Naive B cell (primary cell): ENCODE measurements around the gene NCMAP. TPM values are rescaled to one million over a fixed set of nuclear protein-coding genes. Genes with fewer than 3 reads are reported as not detected.

ENCODE experiments used
- ATAC-seq, 2 donors: fragments of 150-1000 bp; cut with Tn5 transposase; 2 replicates each; pipeline ENCODE4 v1.10.0; 2021; ENCODE audit warnings: low read depth in 2 of 2, mild to moderate bottlenecking in 2 of 2, moderate library complexity in 2 of 2
- DNase-seq: peaks from one replicate; pipeline ENCODE4 v3.0.0; 2022
- H3K27ac Mint-ChIP-seq, 6 donors: one replicate each; pipeline ENCODE4 v1.8.0; 2020 to 2022; ENCODE audit warnings: mild to moderate bottlenecking in 6 of 6, mixed read lengths in 6 of 6, moderate library complexity in 5 of 6, inconsistent platforms in 2 of 6
- H3K27me3 Mint-ChIP-seq, 3 donors: one replicate each; pipeline ENCODE4 v1.8.0; 2021 to 2022; ENCODE audit warnings: mixed read lengths in 3 of 3, mild to moderate bottlenecking in 1 of 3
- H3K36me3 Mint-ChIP-seq, 2 donors: one replicate each; pipeline ENCODE4 v1.8.0; 2020 to 2022; ENCODE audit warnings: mixed read lengths in 2 of 2, inconsistent platforms in 1 of 2, mild to moderate bottlenecking in 1 of 2
- H3K4me1 Mint-ChIP-seq, 3 donors: one replicate each; pipeline ENCODE4 v1.8.0; 2020 to 2022; ENCODE audit warnings: mixed read lengths in 3 of 3, inconsistent platforms in 1 of 3, mild to moderate bottlenecking in 1 of 3, moderate library complexity in 1 of 3
- H3K4me3 Mint-ChIP-seq, 8 donors: one replicate each; pipeline ENCODE4 v1.8.0; 2020 to 2022; ENCODE audit warnings: mild to moderate bottlenecking in 8 of 8, mixed read lengths in 8 of 8, moderate library complexity in 8 of 8, inconsistent platforms in 2 of 8
- H3K9me3 Mint-ChIP-seq, 7 donors: one replicate each; pipeline ENCODE4 v1.8.0; 2020 to 2022; ENCODE audit warnings: mixed read lengths in 7 of 7, mild to moderate bottlenecking in 5 of 7, inconsistent platforms in 2 of 7, moderate library complexity in 1 of 7
- polyA plus RNA-seq, 6 donors: library from polyadenylated mRNA; unstranded; fragments of 300-500 nt; fragmentation: Illumina TruSeq; gene quantifications; one replicate each; pipeline ENCODE4 v1.2.3, GENCODE V29; 2021; ENCODE audit warnings: low read depth in 6 of 6

Gene NCMAP
- polyA plus RNA-seq, 6 donors from 2014 or later = not detected

DNA sequence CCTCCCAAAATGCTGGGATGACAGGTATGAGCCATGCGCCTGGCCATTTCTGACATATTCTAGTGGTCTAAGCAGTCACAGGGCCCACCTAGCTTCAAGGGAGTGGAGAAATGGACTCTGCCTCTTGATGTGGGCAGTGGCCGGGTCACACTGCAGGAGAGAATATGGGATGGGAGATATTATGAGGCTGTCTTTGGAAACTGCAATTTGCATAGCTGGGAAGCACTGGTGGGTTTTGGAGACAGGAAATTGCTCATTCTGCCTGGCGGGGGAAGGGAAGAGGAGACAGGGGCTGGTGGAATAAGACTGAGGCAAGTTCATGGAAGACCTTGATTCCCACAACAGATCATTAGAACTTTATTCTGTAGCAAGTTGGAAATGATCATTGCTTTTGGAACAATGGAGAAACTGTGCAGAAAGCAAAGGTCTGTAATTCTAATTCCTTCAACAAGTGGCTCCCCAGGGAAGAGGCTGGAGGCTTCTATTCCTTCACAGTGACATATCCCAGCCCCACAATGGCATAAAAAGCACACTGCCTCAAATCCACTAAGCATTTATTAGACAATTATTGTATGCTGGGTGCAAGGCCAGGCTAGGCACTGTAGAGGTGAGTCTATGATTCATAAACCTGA lies 10.5 kb downstream of the NCMAP start:
- H3K27ac Mint-ChIP-seq = peak overlapping the region in 1 of 6 donors; percentile 88
- DNase-seq (no peak), ATAC-seq (no peak)
- H3K9me3 Mint-ChIP-seq = no peaks in the 10 kb centered on the region
- H3K36me3 Mint-ChIP-seq = no peaks in the 10 kb centered on the region
- H3K4me1 Mint-ChIP-seq = peaks cover 0 to 11% (median 11%) of the 10 kb centered on the region in 3 donors
- peaks cover 0 to 15% (median 7%) of the 10 kb centered on the region in 3 donors for H3K27me3 Mint-ChIP-seq
- H3K4me3 Mint-ChIP-seq = no peak overlapping the region

DNA sequence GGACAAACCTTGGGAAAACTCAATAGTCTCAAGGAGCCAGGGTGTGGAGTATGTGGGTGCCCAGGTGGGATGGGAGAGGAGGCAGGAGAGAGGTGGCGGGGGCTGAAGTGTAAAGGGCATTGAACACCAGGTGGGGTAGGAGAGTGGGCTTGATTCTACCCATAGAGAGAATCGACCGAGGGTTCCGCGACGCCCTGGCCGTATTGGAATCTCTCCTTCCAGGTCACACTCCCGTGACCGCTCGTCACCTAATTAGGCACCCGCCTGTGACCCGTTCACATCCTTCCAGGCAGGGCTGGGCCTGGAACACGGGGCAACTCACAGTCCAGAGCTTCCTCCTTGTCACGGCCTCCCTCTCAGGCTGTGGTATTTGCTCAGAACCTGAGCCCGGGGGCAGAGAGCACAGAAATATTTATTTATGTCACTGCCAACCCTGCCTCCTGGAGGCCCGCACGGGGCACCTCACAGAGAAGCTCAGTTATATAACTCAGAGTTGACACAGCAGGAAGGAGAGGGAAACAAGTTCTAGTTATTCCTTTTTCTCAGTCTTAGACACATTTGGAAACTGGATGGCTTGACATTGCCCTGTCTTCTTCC lies 12.0 kb downstream of the NCMAP start:
- DNase-seq (no peak), ATAC-seq (peak; percentile 58 to 68)
- H3K4me1 Mint-ChIP-seq = peaks cover 8 to 24% (median 22%) of the 10 kb centered on the region in 3 donors
- H3K4me3 Mint-ChIP-seq = no peak overlapping the region
- H3K9me3 Mint-ChIP-seq = no peaks in the 10 kb centered on the region
- H3K27ac Mint-ChIP-seq = peak overlapping the region in 1 of 6 donors; percentile 66
- peaks cover 0 to 7% (median 4%) of the 10 kb centered on the region in 3 donors for H3K27me3 Mint-ChIP-seq
- no peaks in the 10 kb centered on the region for H3K36me3 Mint-ChIP-seq

DNA sequence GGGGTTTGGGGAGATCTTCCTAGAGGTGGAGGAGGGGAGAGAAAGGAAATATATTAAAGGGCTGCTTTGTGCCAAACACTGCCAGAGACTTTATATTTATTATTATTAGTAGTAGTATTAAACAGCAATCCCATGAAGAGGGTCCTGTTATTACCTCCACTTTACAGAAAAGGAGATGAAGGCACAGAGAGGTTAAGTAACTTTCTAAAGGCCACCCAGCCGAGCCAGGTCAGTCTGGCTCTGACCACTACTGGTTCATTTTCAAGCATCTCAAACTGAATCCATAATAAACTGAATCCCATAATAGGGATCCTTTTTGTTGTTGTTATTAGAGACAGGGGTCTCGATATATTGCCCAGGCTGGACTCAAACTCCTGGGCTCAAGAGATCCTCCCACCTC lies 12.6 kb downstream of the NCMAP start:
- ATAC-seq = peak in 1 of 2 donors; percentile 7
- Mint-ChIP-seq H3K9me3 (no peaks in the 10 kb centered on the region), H3K36me3 (no peaks in the 10 kb centered on the region), H3K4me3 (peak overlapping the region in 1 of 8 donors; percentile 11), H3K27me3 (peaks cover 0 to 7% (median 0%) of the 10 kb centered on the region in 3 donors), H3K4me1 (peaks cover 11 to 28% (median 22%) of the 10 kb centered on the region in 3 donors), H3K27ac (peak overlapping the region in 1 of 6 donors; percentile 66)
- DNase-seq = no peak

DNA sequence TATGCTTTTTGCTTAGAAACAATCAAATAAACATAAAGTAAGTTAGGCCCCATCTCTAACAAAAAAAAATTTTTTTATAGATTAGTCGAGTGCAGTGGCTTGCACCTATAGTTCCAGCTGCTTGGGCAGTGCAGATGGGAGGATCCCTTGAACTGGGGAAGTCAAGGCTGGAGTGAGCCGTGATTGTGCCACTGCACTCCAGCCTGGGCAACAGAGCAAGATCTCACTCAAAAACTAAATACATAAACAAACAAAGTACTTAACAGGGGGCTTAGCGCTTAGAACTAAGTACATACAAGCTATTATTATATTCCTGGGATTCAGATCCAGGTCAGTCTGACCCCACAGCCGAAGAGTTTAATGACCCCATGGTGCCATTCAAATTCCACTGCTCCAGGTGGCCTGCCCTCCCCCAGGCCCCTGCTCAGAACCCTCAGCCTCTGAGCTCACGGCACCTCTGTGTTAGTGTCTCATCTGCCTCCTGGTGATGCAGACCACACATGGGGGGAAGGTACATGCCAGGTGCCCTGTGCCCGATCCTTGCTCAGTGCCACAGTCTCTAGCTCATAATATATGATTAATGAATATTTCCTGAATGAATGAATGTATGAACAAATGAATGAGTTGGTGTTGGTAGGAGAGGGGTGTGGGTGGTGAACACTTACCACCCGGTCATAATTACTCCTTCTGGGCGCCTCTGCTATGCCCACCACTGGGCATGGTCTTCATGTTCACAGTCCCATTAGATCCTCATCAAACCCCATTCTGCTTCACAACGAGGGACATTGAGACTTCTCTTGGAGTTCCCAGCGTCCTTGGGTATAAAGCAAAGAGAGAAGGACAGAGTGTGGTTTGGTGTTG lies 14.6 kb downstream of the NCMAP start:
- ATAC-seq = no peak
- Mint-ChIP-seq H3K27ac (peak overlapping the region in 2 of 6 donors; percentile 24 to 64), H3K9me3 (no peaks in the 10 kb centered on the region), H3K4me1 (peaks cover 11 to 28% (median 22%) of the 10 kb centered on the region in 3 donors), H3K27me3 (peaks cover 0 to 7% (median 0%) of the 10 kb centered on the region in 3 donors), H3K36me3 (no peaks in the 10 kb centered on the region), H3K4me3 (peak overlapping the region in 2 of 8 donors; percentile 42)
- DNase-seq = no peak

DNA sequence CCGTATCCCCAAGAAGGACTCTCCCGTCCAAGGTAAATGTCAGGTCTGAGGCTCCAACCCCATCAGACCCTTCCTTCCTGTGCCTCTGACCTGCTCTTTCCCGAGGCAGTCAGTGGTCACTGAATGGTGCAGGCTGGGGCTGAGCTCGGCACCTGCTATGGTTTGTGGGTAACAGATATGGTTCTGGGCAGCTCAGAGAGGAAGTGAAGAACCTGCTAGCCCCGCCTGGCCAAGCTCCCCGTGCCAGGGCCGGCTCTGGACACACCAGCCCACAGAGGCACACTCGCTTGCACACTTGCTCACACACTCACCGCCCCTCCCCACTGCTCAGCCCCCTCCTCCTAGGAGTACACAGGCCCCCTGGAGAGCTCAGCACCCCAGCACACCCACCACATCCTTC lies 16.4 kb downstream of the NCMAP start:
- H3K4me3 Mint-ChIP-seq = peak overlapping the region in 7 of 8 donors; percentile 55 to 90 (median 81)
- H3K27me3 Mint-ChIP-seq = no peaks in the 10 kb centered on the region
- peak; percentile 46 to 49 for ATAC-seq
- no peak for DNase-seq
- peaks cover 11 to 28% (median 22%) of the 10 kb centered on the region in 3 donors for H3K4me1 Mint-ChIP-seq
- peak overlapping the region in 5 of 6 donors; percentile 40 to 62 (median 52) for H3K27ac Mint-ChIP-seq
- H3K9me3 Mint-ChIP-seq = no peaks in the 10 kb centered on the region
- H3K36me3 Mint-ChIP-seq = no peaks in the 10 kb centered on the region

DNA sequence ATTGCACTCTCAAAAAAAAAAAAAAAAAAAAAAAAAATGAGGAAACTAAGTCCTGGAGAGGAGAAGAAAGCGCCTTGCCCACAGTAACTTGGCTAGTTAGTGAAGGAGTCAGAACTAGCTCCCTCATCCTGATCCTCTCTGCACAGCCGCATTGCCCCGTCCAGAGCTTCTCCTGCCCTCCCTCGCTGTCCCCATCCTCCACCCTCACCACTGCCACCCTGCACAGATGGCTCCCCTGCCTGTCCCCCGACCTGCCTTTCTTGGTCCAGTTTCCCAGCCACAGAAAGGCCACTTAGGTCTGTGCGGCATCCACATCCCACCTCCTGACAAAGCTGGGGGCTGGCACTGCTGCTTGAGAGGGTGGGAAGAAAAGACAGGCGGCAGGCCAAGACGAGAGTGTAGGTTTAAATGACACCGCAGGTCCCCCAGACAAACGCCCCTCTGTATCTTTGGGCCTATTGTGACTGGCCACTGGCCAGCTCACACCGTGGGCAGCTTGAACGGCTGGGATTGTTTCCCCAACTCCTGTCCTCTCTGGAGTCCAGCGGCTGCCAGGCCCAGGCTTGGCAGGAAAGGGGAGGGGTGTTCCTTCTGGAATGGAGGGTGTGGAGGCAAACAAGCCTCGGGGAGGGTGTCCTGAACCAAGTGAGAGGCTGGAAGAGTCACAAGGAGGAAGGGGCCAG lies 20.2 kb downstream of the NCMAP start:
- DNase-seq = no peak
- Mint-ChIP-seq H3K9me3 (peaks cover 0 to 4% (median 0%) of the 10 kb centered on the region in 7 donors), H3K27ac (peak overlapping the region in 1 of 6 donors; percentile 4), H3K4me1 (peaks cover 11 to 17% (median 14%) of the 10 kb centered on the region in 3 donors), H3K27me3 (no peaks in the 10 kb centered on the region), H3K4me3 (no peak overlapping the region), H3K36me3 (peaks cover 0 to 8% of the 10 kb centered on the region in 2 donors)
- ATAC-seq = no peak

DNA sequence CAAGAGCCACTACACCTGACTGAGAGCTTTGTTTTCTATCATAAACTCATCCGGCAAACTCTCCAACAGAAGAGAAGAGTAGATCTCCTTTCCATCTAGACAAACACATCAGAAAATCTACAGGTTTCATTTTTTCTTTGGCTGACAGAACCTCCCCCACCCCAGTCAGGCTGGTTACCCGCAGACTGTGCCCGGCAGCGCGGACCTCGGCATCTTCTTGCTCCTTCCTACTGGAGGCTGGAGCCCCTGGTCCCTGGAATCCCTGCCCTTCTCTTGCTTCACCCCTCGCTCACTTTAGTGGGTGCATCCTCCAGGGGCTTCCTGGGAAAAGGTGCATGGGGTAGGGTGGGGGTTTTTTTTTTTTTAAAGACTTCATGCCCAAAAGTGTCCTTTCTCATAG lies 23.0 kb downstream of the NCMAP start:
- no peak overlapping the region for H3K27ac Mint-ChIP-seq
- no peak for DNase-seq
- H3K9me3 Mint-ChIP-seq = peaks cover 0 to 4% (median 0%) of the 10 kb centered on the region in 7 donors
- H3K27me3 Mint-ChIP-seq = no peaks in the 10 kb centered on the region
- H3K4me1 Mint-ChIP-seq = peaks cover 0 to 4% (median 0%) of the 10 kb centered on the region in 3 donors
- peaks cover 0 to 8% of the 10 kb centered on the region in 2 donors for H3K36me3 Mint-ChIP-seq
- no peak for ATAC-seq
- H3K4me3 Mint-ChIP-seq = no peak overlapping the region

DNA sequence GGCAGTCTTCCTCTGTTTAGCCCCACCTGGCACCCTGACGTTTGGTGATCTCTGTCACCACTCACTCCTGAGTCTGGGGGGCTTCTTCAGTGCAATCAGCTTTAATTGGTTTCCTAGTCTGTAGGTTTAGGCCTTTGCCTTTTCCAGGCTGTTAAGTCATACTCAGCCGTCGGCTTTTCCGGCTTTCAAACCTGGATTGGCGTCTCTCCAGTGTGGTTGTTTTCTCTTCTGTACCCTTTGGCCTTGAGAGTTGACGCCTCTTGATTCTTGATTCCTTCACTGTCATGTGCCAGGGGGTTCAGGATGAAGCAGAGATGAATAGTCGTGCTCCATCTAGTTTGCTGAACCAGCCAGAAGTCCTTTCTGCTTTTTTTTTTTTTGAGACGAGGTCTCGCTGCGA lies 24.9 kb downstream of the NCMAP start:
- Mint-ChIP-seq H3K4me3 (no peak overlapping the region), H3K4me1 (peaks cover 0 to 4% (median 0%) of the 10 kb centered on the region in 3 donors), H3K27me3 (peaks cover 5 to 12% (median 10%) of the 10 kb centered on the region in 3 donors), H3K36me3 (peaks cover 0 to 8% of the 10 kb centered on the region in 2 donors), H3K9me3 (peaks cover 0 to 4% (median 0%) of the 10 kb centered on the region in 7 donors), H3K27ac (no peak overlapping the region)
- no peak for DNase-seq
- ATAC-seq = no peak

DNA sequence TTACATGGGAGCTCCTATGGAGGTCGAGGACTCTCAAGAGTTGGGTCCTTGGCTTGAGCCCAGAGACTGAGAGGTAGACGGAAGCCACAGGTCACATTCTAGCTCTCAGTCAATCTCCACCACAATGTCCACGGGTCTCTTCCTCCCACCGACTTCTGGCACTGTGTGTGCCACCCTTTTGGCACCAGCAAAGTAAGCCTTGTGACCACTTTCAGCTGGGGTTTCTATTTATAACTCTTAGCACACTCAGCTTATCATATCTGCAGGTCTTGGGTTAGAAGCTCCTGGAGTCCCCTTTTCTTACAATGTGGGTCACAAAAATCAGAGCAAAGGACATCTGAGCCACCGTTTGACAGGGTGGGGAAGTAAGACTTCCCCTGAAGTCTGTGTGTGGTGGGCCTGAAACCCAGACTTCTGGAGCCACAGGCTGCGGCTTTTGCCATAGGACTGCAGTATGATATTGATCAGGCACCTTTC lies 28.3 kb downstream of the NCMAP start:
- peaks cover 0 to 9% (median 7%) of the 10 kb centered on the region in 3 donors for H3K4me1 Mint-ChIP-seq
- no peak overlapping the region for H3K27ac Mint-ChIP-seq
- H3K9me3 Mint-ChIP-seq = peaks cover 0 to 2% (median 0%) of the 10 kb centered on the region in 7 donors
- no peak overlapping the region for H3K4me3 Mint-ChIP-seq
- peaks cover 0 to 3% of the 10 kb centered on the region in 2 donors for H3K36me3 Mint-ChIP-seq
- peaks cover 5 to 14% (median 12%) of the 10 kb centered on the region in 3 donors for H3K27me3 Mint-ChIP-seq
- ATAC-seq (no peak), DNase-seq (no peak)

DNA sequence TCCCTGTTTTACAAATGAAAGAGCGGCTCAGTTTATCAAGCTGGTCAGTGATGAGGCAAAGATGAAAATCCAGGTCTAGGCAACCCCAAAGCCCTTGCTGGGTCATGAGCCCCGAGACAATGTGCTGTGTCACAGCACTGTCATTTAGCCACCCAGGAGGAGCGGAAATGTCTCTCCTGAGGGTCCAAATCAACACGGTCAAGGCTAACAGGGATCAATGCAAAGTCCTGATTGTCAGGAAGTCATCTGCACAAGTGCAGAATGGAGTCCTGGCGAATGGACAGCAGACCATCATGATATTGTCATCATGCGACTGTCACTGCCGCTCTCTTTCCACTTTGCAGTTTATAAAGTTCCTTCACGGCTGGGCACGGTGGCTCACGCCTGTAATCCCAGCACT lies 30.2 kb downstream of the NCMAP start:
- Mint-ChIP-seq H3K4me1 (peaks cover 0 to 8% (median 7%) of the 10 kb centered on the region in 3 donors), H3K27ac (peak overlapping the region in 1 of 6 donors; percentile 58), H3K9me3 (no peaks in the 10 kb centered on the region), H3K27me3 (peaks cover 5 to 18% (median 17%) of the 10 kb centered on the region in 3 donors), H3K36me3 (no peaks in the 10 kb centered on the region), H3K4me3 (no peak overlapping the region)
- no peak for DNase-seq
- no peak for ATAC-seq

DNA sequence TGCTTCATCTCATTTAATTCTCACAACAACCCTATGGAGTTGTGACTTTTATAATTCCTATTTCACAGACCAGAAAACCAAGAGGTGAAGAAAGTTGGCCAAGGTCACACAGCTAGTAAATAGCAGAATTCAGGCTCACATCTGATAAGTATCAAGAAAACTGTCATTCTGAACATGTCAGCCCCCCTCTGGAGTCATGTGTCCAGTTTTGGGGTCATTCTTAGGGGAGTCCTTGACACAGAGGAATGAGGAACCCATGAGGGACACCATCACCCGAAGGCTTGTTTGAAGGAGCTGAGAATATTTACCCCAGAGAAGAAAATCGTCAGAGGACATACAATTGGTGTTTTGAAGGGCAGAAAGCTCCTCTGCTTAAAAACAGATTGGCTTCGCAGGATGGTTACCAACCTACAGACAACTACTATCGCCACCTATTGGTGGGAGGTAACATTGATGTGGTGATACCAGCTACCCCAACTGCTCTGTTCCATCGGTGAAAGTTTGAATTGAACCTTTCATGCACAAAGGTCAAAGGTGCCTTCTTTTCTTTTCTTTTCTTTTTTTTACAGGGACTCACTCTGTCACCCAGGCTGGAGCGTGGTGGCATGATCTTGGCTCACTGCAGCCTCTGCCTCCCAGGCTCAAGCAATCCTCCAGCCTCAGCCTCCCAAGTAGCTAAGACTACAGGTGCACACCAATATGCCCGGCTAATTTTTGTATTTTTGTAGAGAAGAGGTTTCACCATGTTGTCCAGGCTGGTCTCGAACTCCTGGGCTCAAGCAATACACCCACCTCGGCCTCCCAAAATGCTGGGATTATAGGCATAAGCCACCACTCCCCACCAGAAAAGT lies 31.3 kb downstream of the NCMAP start:
- no peaks in the 10 kb centered on the region for H3K9me3 Mint-ChIP-seq
- H3K27me3 Mint-ChIP-seq = peaks cover 9 to 28% (median 27%) of the 10 kb centered on the region in 3 donors
- no peaks in the 10 kb centered on the region for H3K36me3 Mint-ChIP-seq
- peak; percentile 97 to 99 for ATAC-seq
- peaks cover 0 to 8% (median 7%) of the 10 kb centered on the region in 3 donors for H3K4me1 Mint-ChIP-seq
- DNase-seq = peak; percentile 57
- peak overlapping the region in 3 of 6 donors; percentile 16 to 91 (median 76) for H3K27ac Mint-ChIP-seq
- peak overlapping the region in 1 of 8 donors; percentile 68 for H3K4me3 Mint-ChIP-seq

DNA sequence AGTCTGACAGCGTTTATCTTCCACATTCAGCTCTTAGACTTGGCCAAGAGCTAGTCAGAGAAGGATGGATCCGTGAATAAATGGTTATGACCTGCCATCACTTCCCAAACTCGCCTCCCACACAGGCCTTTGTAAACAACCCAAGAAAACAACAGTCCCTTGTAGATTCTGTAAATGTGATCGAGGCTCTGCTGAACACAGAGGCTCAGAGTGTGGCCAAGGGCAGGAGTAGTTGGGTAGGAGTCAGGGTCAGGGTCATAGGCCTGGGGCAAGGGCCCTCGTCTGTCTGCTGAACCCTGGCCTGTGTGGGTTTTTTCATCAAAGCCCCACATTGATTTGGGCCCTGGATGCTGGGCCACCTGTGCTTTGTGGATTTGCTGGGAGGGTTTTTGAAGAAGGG lies 32.7 kb downstream of the NCMAP start:
- no peaks in the 10 kb centered on the region for H3K36me3 Mint-ChIP-seq
- DNase-seq = no peak
- peaks cover 0 to 8% (median 7%) of the 10 kb centered on the region in 3 donors for H3K4me1 Mint-ChIP-seq
- peaks cover 12 to 30% (median 27%) of the 10 kb centered on the region in 3 donors for H3K27me3 Mint-ChIP-seq
- H3K27ac Mint-ChIP-seq = no peak overlapping the region
- H3K4me3 Mint-ChIP-seq = peak overlapping the region in 1 of 8 donors; percentile 40
- ATAC-seq = no peak
- H3K9me3 Mint-ChIP-seq = no peaks in the 10 kb centered on the region
